AG09309 (cell line): ENCODE measurements around the gene STXBP1.

Experiments
- DNase-seq: peaks from one replicate; pipeline ENCODE4 v3.0.0-alpha.2; 2010; ENCODE audit warnings: low read depth
- H3K4me3 ChIP-seq: 2 replicates; pipeline ENCODE4 v1.5.1; 2011; ENCODE audit warnings: mild to moderate bottlenecking, low read depth, low read length, moderate library complexity; ENCODE audit not compliant: control insufficient read depth
- TF ChIP-seq, protein P1 (sequence below): IDR thresholded peaks from 2 replicates; pipeline ENCODE4 v1.5.1; 2011; ENCODE audit warnings: mild to moderate bottlenecking, low read depth, low read length, inconsistent platforms; ENCODE audit not compliant: insufficient read depth, control insufficient read depth; ENCODE audit errors: missing control alignments

STXBP1 gene

DNA sequence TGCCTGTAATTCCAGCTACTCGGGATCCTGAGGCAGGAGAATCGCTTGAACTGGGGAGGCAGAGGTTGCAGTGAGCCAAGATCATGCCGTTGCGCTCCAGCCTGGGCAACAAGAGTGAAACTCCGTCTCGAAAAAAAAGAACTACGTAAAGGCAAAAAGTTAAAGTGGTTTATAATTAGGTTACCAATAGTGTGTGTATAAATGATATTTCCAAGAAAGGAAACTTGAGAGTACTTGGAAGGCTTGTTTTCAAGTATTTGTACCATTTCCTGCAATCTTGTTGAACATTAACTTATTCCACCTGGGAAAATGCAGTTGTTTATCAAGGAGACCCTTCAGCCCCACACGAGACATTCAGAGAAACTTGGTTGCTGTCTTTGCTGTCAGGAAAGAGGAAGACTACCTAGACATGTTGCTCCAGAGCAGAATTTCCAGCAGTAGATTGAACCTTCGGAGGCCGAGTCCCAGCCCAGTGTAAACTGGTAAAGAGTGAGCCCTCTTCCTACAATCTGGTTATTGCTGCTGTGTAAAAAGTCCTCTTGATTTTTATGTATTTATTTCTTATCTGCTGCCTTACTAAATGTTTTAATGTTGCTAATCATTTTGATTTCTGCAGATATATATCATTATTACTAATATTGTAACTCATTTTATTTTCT, 30.1 kb downstream of the STXBP1 start:
- no peak for DNase-seq
- TF ChIP-seq, protein P1, sequence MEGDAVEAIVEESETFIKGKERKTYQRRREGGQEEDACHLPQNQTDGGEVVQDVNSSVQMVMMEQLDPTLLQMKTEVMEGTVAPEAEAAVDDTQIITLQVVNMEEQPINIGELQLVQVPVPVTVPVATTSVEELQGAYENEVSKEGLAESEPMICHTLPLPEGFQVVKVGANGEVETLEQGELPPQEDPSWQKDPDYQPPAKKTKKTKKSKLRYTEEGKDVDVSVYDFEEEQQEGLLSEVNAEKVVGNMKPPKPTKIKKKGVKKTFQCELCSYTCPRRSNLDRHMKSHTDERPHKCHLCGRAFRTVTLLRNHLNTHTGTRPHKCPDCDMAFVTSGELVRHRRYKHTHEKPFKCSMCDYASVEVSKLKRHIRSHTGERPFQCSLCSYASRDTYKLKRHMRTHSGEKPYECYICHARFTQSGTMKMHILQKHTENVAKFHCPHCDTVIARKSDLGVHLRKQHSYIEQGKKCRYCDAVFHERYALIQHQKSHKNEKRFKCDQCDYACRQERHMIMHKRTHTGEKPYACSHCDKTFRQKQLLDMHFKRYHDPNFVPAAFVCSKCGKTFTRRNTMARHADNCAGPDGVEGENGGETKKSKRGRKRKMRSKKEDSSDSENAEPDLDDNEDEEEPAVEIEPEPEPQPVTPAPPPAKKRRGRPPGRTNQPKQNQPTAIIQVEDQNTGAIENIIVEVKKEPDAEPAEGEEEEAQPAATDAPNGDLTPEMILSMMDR: no peak
- H3K4me3 ChIP-seq: no peak overlapping the region

DNA sequence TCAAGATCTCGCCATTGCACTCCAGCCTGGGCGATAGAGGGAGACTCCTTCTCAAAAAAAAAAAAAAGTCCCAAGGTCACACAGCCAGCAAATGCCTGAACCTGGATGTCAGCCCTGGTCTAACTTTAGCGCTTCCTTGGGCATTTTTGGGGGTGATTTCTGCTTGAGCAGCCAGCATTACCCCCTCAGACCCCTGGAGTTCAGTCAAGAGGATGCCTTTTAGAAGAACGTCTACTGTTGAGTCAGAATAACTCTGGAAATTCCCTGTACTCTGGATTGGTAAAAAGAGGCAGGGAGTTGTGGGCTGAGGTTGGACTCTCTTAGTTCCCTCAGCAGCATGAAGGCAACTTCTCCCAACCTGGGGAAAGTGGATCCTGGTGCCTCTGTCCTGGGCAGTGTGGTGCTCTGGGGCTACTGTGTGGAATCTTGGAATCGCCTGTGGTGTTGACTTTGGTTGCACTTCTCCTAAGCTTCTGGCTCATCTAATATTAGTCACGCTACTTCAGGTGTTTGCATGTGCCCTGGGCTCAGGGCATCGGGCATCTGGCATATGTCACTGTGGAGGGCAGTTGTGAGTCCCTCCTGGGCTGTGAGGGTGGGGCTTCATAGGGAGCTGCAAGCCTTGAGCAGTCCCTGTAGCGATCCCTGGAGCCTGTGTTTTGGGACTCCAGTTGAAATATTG, 32.2 kb downstream of the STXBP1 start:
- H3K4me3 ChIP-seq: no peak overlapping the region
- no peak for DNase-seq
- TF ChIP-seq, protein P1: no peak

DNA sequence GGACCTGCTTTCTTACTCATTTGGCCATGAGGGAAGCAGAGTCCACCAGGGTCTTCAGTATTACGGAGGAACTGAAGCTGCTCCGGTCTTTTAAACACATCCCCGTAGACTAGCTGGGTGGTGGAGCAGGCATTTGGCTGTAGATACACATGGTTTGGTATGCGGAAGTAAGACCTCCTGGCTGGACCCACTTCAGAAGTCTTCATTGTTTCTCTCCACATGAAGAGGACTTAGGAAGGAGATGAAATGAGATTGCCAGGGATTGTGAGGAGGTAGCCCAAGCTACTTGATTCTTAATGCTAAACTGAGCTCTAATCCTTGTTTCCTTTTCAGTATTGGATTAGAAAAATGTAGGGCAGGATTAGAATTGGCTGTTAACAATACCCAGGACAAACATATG, 32.9 kb downstream of the STXBP1 start:
- no peak for DNase-seq
- TF ChIP-seq, protein P1: no peak
- H3K4me3 ChIP-seq: no peak overlapping the region

DNA sequence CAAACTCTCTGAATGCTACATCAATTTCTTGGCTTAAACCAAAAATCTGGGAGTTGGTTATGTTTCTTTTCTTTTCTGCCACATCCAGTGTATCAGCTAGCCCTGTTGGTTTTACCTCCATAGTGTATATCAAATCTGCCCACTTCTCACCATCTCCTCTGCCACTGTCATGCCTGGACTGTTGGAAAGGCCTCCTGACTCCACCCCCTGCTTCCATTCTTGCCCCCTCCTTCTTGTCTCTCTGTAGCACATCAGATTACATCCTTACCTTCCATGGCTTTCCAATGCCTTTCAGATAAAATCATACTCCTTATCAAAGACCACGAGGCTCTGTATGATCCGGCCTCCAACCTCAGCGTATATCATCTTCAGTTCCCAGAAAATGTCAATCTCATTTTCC, 35.4 kb downstream of the STXBP1 start:
- no peak overlapping the region for H3K4me3 ChIP-seq
- TF ChIP-seq, protein P1: no peak
- no peak for DNase-seq

DNA sequence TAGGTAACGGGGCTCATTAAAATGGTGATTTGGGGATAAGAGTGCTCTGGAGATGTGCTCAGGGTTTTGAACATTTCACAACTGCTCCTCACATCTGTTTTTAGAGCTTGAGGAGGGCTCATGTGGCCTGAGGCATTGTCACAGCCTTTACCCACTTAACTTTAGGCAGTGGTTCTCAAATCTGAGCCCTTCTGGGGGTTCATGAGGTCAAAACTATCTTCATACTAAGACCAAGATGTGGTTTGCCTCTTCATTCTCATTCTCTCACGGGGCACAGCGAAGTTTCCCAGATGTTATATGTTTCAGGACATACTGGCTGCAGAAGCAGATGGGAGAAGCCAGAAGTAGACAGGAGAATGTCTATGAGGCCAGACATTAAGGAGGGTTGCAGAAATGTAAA, 38.4 kb downstream of the STXBP1 start:
- no peak for DNase-seq
- H3K4me3 ChIP-seq: no peak overlapping the region
- TF ChIP-seq, protein P1: no peak

DNA sequence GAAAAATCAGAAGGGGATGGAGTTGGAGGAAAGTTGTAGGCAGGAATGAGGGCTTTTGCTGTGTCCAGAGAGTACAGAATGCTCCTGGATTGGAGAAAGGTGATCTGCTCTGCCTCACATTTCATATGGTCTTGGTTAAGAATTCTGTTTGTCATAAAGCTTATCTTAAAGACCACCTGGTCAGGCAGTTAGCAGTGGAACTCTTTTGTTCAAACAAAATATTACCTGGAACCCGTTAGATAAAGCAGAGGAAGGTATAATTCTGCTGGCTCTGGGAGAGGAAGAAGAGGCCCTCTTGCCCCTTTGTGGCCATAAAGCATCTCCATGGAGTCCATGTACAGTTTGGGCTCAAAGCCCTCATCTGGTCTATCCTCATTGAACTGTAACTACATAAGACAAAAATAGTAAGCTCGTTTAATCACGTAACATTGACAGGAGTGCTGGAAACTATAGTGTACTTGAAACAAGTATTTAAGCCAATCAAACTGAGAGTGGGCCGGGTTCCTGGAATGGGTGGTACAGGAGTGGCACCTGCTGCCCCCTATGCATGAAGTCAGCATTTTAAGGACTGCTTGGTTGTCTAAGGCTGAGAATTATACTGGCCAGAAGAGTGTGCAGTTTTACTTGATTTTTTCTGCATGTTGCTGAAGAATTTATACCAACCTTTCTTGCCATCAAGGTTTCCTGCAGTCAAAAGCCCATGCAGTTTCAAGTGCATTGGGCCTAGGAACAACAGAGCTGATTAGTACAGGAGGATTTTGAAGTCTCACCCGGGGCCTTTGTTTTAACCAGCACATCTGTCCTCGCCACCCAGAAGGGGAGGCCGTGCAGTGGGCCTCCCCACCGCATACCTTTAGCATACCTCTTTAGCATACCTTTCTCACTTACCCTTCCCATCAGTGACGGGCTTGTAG, 39.9 kb downstream of the STXBP1 start:
- no peak overlapping the region for H3K4me3 ChIP-seq
- TF ChIP-seq, protein P1: no peak
- DNase-seq: no peak
